LNCAP (cell line): ENCODE results near the gene ADGRF5.

Experiments used
- TF ChIP-seq, protein P1 (sequence below): fragments of 450-650 bp; IDR thresholded peaks from 2 replicates; pipeline ENCODE4 v1.5.1; 2017; ENCODE audit warnings: mild to moderate bottlenecking

Gene ADGRF5

DNA sequence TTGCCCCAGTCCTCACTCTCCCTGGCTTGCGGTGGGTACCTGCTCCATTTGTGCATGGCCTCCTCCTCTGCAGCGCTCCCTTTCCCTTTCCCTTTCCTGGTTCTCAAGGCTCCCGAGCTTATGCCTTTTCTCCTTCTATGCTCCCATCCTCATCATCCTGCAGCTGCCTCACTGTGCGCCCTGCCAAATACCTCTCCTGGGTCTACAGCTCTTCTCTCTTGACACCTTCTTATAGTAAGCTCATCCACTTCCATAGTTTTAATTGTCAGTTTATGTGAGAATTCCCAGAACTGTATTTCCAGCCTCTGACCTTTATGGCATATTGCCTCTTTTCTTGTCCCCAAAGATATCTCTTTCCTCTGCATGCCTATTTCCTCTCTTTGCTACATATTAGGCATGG is 5.9 kb downstream of the ADGRF5 start:
- TF ChIP-seq, protein P1, sequence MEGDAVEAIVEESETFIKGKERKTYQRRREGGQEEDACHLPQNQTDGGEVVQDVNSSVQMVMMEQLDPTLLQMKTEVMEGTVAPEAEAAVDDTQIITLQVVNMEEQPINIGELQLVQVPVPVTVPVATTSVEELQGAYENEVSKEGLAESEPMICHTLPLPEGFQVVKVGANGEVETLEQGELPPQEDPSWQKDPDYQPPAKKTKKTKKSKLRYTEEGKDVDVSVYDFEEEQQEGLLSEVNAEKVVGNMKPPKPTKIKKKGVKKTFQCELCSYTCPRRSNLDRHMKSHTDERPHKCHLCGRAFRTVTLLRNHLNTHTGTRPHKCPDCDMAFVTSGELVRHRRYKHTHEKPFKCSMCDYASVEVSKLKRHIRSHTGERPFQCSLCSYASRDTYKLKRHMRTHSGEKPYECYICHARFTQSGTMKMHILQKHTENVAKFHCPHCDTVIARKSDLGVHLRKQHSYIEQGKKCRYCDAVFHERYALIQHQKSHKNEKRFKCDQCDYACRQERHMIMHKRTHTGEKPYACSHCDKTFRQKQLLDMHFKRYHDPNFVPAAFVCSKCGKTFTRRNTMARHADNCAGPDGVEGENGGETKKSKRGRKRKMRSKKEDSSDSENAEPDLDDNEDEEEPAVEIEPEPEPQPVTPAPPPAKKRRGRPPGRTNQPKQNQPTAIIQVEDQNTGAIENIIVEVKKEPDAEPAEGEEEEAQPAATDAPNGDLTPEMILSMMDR, result no peak

DNA sequence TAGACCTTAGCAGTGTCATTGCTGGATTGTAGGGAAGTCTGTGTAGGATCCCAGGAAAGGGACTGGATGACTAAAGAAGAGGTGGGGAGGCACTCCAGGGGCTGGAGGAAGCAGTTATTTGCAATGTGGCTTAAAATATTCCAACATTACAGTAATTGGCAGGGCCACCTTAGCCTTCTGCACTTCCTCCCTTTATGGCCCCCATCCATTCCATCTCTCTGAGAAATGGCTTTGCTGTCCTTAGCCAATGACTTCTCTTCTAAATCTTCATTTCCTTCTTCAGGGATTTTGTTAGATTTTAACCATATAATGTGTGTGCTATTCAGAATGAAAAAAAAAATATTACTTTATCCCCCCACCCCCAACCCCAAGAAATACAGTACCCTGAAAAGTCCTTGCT is 6.4 kb downstream of the ADGRF5 start:
- TF ChIP-seq, protein P1, result no peak

DNA sequence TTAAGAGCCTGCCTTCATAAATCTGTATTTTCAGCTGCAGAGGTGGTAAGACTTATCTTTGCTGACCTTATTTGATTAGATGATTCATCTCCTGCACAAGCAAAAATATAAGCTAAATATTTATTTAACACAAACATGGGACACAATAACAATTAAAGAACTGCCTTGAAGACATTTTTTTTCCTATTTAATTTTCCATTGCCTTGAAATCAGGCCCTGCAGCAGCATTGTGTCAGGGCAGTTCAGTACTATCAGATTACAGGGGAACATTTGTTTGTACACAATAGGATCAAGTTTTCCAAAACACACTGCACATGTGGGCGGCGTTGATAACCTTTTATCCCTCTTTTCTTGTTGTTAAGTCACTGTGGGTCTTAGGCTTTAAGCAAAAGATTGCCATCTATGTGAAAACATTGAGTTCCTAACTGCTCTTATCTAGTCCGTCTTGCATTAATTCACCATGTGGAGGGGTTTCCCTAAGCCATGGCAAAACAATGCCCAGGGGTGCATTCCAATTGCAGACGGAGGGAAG is 7.4 kb downstream of the ADGRF5 start:
- TF ChIP-seq, protein P1, result no peak

DNA sequence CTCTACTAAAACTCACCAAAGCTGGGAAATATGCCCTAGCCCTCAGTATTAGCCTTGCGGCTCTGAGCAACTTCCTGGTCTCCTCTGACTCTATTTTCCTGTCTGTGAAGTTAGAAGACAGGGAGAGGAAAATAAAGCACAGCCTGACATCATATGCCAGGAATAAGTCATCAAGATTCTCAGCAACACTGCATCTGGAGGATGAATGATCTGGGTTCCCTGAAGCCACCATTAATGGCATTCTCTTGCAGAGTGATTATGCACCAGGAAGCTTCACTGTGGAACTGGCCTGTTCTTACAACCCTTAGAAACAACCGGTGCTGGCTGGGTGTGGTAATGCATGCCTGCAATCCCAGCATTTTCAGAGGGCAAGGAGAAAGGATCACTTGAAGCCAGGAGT is 12.4 kb downstream of the ADGRF5 start:
- TF ChIP-seq, protein P1, result no peak

DNA sequence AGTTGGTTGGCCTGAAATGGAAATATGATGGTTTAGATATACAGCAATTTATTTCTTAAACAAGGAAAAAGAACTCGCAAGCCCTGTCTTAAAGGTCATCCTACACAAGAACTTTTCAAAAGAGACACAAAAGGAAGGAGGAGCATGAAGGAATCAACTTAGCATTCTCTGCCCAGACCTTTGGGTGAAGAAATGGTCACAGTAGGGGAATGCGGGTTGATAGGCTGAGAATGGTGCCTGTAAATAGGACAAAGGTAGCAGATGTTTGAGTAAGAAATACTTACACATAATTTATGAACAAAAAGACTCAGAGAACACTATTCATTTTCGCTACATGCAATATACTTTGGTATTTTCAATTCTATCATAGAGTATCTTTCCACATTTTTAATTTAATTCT is 15.0 kb downstream of the ADGRF5 start:
- TF ChIP-seq, protein P1, result no peak

DNA sequence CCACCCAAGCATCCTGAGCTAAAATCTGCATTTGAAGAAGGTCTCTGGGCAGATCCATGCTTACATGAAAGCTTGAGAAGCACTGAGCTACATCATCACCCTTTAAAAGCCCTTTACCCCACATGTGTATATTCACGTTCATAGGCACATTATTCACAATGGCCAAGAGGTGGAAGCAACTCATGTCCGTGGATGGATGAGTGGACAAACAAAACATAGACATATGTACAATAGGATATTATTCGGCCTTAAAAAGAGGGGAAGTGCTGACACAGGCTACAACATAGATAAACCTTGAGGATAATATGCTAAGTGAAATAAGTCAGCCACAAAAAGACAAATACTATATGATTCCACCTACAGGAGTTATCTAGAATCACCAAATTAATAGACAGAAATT is 17.6 kb downstream of the ADGRF5 start:
- TF ChIP-seq, protein P1, result no peak

DNA sequence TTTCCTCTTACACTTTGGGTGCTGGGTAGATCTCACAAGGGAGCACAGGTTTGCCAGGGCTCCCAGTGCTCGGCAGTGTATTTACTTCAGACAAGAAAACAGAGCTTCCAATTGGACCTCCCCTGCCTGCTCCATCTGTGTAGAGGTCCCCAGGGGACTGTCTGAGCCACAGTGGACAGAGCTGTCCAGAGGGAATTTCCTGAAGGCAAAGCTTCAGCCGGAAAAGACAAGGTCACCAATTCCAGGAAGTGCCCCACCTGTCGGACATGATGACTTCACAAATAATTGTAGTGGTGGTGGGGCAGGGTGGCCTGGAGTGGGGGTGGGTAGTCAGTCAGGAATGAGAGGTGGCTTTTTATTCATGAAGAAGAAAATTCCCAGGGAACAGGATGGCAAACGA is 18.6 kb downstream of the ADGRF5 start:
- TF ChIP-seq, protein P1, result no peak

DNA sequence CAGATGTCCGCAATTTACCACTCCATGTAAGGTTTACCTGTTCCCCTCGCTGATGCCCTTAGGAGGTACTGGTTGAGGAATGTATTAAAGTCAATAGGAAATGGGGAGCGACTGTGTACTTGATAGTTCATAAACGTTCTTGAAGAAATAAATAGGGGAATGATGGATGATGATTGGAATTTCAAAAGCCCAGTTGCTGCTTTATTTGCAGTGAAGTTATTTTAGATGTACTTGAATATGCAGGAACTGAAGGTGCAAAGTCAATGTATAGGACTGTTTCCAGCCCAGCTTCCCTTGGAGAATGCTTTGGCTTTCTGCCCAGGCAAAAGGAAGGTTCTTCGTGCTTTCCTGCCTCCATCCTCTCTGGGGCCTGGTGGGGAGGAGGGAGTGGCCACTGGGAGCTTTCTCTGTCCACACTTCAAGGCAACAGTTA is 19.8 kb downstream of the ADGRF5 start:
- TF ChIP-seq, protein P1, result no peak
